Neutrophil (primary cell): ENCODE results near the gene SLC2A10.

ENCODE experiments used
- H3K27ac ChIP-seq: fragments of 200-600 bp; sonication (generic); 2 replicates; pipeline ENCODE4 v1.5.1; 2016; ENCODE audit warnings: mild to moderate bottlenecking, moderate library complexity
- H3K27me3 ChIP-seq: fragments of 200-600 bp; sonication (generic); 2 replicates; pipeline ENCODE4 v1.6.0; 2016; ENCODE audit warnings: mild to moderate bottlenecking
- H3K36me3 ChIP-seq: fragments of 200-600 bp; sonication (generic); 2 replicates; pipeline ENCODE4 v1.5.1; 2017
- H3K4me1 ChIP-seq, 2 experiments: fragments of 200-600 bp in 1 of 2; sonication (generic) in 1 of 2; 1 replicate in 1 of 2; 2 replicates in 1 of 2; pipeline versions ENCODE4 v1.5.1 to v1.6.1; 2013 to 2016; ENCODE audit warnings: low read depth in 1 of 2, low read length in 1 of 2, mild to moderate bottlenecking in 1 of 2, moderate library complexity in 1 of 2; ENCODE audit not compliant: control insufficient read depth in 1 of 2, insufficient read depth in 1 of 2
- H3K4me3 ChIP-seq, 2 experiments: fragments of 200-600 bp in 1 of 2; sonication (generic) in 1 of 2; 1 replicate in 1 of 2; 2 replicates in 1 of 2; pipeline ENCODE4 v1.5.1; 2013 to 2016; ENCODE audit warnings: low read depth in 1 of 2, low read length in 1 of 2, mild to moderate bottlenecking in 1 of 2, moderate library complexity in 1 of 2
- H3K9me3 ChIP-seq: fragments of 200-600 bp; sonication (generic); 2 replicates; pipeline ENCODE4 v1.5.1; 2016
- CTCF ChIP-seq: fragments of 200-600 bp; sonication (generic); IDR thresholded peaks from 2 replicates; pipeline ENCODE4 v1.5.1; 2016; ENCODE audit warnings: antibody characterized with exemption

Gene SLC2A10

GRCh38 chr20:46775806-46776205 lies 66.4 kb downstream of the SLC2A10 start:
- no peak for TF ChIP-seq CTCF
- H3K4me1 ChIP-seq = no peaks in the 10 kb centered on the region
- H3K9me3 ChIP-seq = no peaks in the 10 kb centered on the region
- no peak overlapping the region for H3K4me3 ChIP-seq
- H3K36me3 ChIP-seq = no peaks in the 10 kb centered on the region
- H3K27me3 ChIP-seq = peaks cover 28% of the 10 kb centered on the region
- H3K27ac ChIP-seq = no peak overlapping the region

- no peak overlapping the region for H3K27ac ChIP-seq
- H3K4me3 ChIP-seq = no peak overlapping the region
- H3K9me3 ChIP-seq = no peaks in the 10 kb centered on the region
- H3K4me1 ChIP-seq = no peaks in the 10 kb centered on the region
- peaks cover 19% of the 10 kb centered on the region for H3K27me3 ChIP-seq
- no peak for TF ChIP-seq CTCF
- no peaks in the 10 kb centered on the region for H3K36me3 ChIP-seq
These were observed 67.9 kb downstream of the SLC2A10 start for GRCh38 chr20:46777331-46777730.

GRCh38 chr20:46779831-46780230 lies 70.4 kb downstream of the SLC2A10 start:
- Histone ChIP-seq H3K27me3 (peaks cover 15% of the 10 kb centered on the region), H3K4me1 (no peaks in the 10 kb centered on the region), H3K9me3 (no peaks in the 10 kb centered on the region), H3K4me3 (no peak overlapping the region), H3K27ac (no peak overlapping the region), H3K36me3 (no peaks in the 10 kb centered on the region)
- no peak for TF ChIP-seq CTCF

- Histone ChIP-seq H3K9me3 (no peaks in the 10 kb centered on the region), H3K27me3 (peaks cover 28% of the 10 kb centered on the region), H3K27ac (no peak overlapping the region), H3K4me1 (no peaks in the 10 kb centered on the region), H3K36me3 (no peaks in the 10 kb centered on the region), H3K4me3 (no peak overlapping the region)
- TF ChIP-seq CTCF = no peak
These were observed 75.1 kb downstream of the SLC2A10 start for GRCh38 chr20:46784436-46785127.
